ENCODE measurements around the gene IER3IP1. TPM values are rescaled to one million over a fixed set of nuclear protein-coding genes. Genes with fewer than 3 reads are reported as not detected.

Gene IER3IP1
- polyA plus RNA-seq, 1 donor from 2014 or later, result 27.1 TPM

DNA sequence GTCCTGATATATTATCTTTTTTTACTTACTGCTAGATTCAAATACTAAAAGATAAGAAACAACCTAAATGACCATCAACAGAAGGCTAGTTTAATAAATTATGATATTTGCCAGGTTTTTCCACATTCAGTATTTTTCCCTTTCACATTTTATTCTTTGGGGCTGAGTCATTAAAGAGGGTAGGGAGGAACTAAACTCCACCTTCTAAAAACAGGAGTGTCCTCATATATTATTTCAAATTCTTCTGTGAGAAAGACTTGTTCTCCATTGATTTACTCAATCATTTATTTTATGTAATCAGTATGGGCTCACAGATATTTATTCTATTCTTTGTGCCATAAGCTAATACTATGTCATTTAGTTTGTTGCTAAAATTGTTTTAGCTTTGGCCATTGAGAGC, 34.9 kb downstream of the IER3IP1 start:
- Histone ChIP-seq H3F3A (ENCODE audit: insufficient read depth, low read length, poor library complexity, severe bottlenecking) (no peaks in the 10 kb centered on the region), H3K27me3 (ENCODE audit: insufficient read depth, low read depth, low read length) (no peaks in the 10 kb centered on the region), H4K20me1 (ENCODE audit: insufficient read depth) (no peaks in the 10 kb centered on the region), H3K9me3 (ENCODE audit: low read length) (no peaks in the 10 kb centered on the region), H2AFZ (ENCODE audit: low read depth, low read length) (no peak overlapping the region), H3K9me2 (ENCODE audit: insufficient read depth, low read length) (no peaks in the 10 kb centered on the region), H3K27ac (ENCODE audit: low read length) (no peak overlapping the region), H3K4me3 (ENCODE audit: low read length) (no peak overlapping the region), H3K4me2 (ENCODE audit: low read length) (no peak overlapping the region), H3K79me2 (replicated peaks; ENCODE audit: insufficient read depth, low read length) (peaks cover 32% of the 10 kb centered on the region), H3K9ac (ENCODE audit: low read length) (no peak overlapping the region), H3K36me3 (ENCODE audit: insufficient read depth, low read length) (no peaks in the 10 kb centered on the region)
- TF ChIP-seq RAD21 (conservative IDR thresholded peaks at IDR 0.05), result no peak
- TF ChIP-seq SMC3 (conservative IDR thresholded peaks at IDR 0.05; ENCODE audit: poor library complexity), result no peak
- no peak for TF ChIP-seq CTCF (IDR thresholded peaks at IDR 0.05; ENCODE audit: poor library complexity, severe bottlenecking)
- TF ChIP-seq EZH2 (IDR thresholded peaks at IDR 0.05; ENCODE audit: borderline replicate concordance, insufficient read depth, low read length, poor library complexity, severe bottlenecking), result no peak
- TF ChIP-seq EP300 (conservative IDR thresholded peaks at IDR 0.05; ENCODE audit: poor library complexity, severe bottlenecking), result no peak
- no peak for TF ChIP-seq POLR2AphosphoS5 (IDR thresholded peaks at IDR 0.05)
- no peak for TF ChIP-seq MXI1 (conservative IDR thresholded peaks at IDR 0.05; ENCODE audit: poor library complexity, severe bottlenecking)
- no peak for TF ChIP-seq REST (IDR thresholded peaks at IDR 0.05; ENCODE audit: borderline replicate concordance)
- TF ChIP-seq TAF1 (IDR thresholded peaks at IDR 0.05; ENCODE audit: low read depth), result no peak

DNA sequence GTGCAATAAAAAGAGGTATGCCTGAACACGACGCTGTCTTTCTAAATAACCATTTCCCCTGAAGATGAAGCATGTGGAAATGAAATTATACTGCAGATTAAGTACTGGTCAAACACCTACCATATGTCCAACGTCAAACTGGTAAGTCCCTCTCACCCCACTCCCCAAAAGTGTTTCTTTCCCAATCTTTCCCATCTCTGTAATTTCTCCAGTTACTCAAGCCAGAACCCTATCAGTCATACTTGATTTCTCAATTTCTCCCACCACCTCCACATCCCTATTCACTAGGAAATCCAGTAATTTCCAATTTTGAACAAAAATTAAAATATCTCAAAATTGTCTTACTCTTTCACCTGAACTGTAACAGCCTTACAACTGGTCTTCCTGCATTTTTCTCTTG, 55.0 kb downstream of the IER3IP1 start:
- no peaks in the 10 kb centered on the region for H3K79me2 ChIP-seq (replicated peaks; ENCODE audit: insufficient read depth, low read length)
- H3K9me2 ChIP-seq (ENCODE audit: insufficient read depth, low read length), result no peaks in the 10 kb centered on the region
- no peak overlapping the region for H3K9ac ChIP-seq (ENCODE audit: low read length)
- H3K4me2 ChIP-seq (ENCODE audit: low read length), result no peak overlapping the region
- H2AFZ ChIP-seq (ENCODE audit: low read depth, low read length), result no peak overlapping the region
- no peaks in the 10 kb centered on the region for H3F3A ChIP-seq (ENCODE audit: insufficient read depth, low read length, poor library complexity, severe bottlenecking)
- no peak overlapping the region for H3K27ac ChIP-seq (ENCODE audit: low read length)
- H3K27me3 ChIP-seq (ENCODE audit: insufficient read depth, low read depth, low read length), result no peaks in the 10 kb centered on the region
- no peak for TF ChIP-seq EZH2 (IDR thresholded peaks at IDR 0.05; ENCODE audit: borderline replicate concordance, insufficient read depth, low read length, poor library complexity, severe bottlenecking)
- no peak for TF ChIP-seq SMC3 (conservative IDR thresholded peaks at IDR 0.05; ENCODE audit: poor library complexity)
- no peak for TF ChIP-seq RAD21 (conservative IDR thresholded peaks at IDR 0.05)
- TF ChIP-seq MXI1 (conservative IDR thresholded peaks at IDR 0.05; ENCODE audit: poor library complexity, severe bottlenecking), result no peak
- no peak for TF ChIP-seq TAF1 (IDR thresholded peaks at IDR 0.05; ENCODE audit: low read depth)
- no peak for TF ChIP-seq REST (IDR thresholded peaks at IDR 0.05; ENCODE audit: borderline replicate concordance)
- TF ChIP-seq CTCF (IDR thresholded peaks at IDR 0.05; ENCODE audit: poor library complexity, severe bottlenecking), result no peak
- TF ChIP-seq POLR2AphosphoS5 (IDR thresholded peaks at IDR 0.05), result no peak
- TF ChIP-seq EP300 (conservative IDR thresholded peaks at IDR 0.05; ENCODE audit: poor library complexity, severe bottlenecking), result no peak
- no peaks in the 10 kb centered on the region for H4K20me1 ChIP-seq (ENCODE audit: insufficient read depth)
- H3K9me3 ChIP-seq (ENCODE audit: low read length), result no peaks in the 10 kb centered on the region
- no peak overlapping the region for H3K4me3 ChIP-seq (ENCODE audit: low read length)
- no peaks in the 10 kb centered on the region for H3K36me3 ChIP-seq (ENCODE audit: insufficient read depth, low read length)
